K562 (cell line): ENCODE results near the gene CLDN5. TPM values are rescaled to one million over a fixed set of nuclear protein-coding genes. Genes with fewer than 3 reads are reported as not detected.

Experiments
- BHLHE40 ChIP-seq: IDR thresholded peaks from 2 replicates; pipeline ENCODE4 v1.6.1; 2011; ENCODE audit warnings: low read length, improper control_type of control experiment
- CBX2 ChIP-seq: fragments of 200-600 bp; sonication (generic); IDR thresholded peaks from one replicate; pipeline ENCODE4 v1.6.1; 2012; ENCODE audit warnings: mild to moderate bottlenecking, low read length, inconsistent platforms; ENCODE audit not compliant: insufficient read depth, poor library complexity, severe bottlenecking
- DLX4 ChIP-seq: fragments of 250-450 bp; sonication (Bioruptor Pico); IDR thresholded peaks from 2 replicates; pipeline ENCODE4 v1.6.1; 2021; ENCODE audit warnings: mild to moderate bottlenecking
- KDM4B ChIP-seq, 2 experiments: fragments of 450-650 bp in 1 of 2; sonication (generic) in 1 of 2; IDR thresholded peaks; 2 replicates each; pipeline ENCODE4 v1.6.1; 2016 to 2017; ENCODE audit warnings: borderline replicate concordance in 2 of 2, antibody characterized with exemption in 1 of 2, low read depth in 1 of 2, mild to moderate bottlenecking in 1 of 2
- KLF16 ChIP-seq: IDR thresholded peaks from 2 replicates; pipeline ENCODE4 v1.6.1; 2016; ENCODE audit warnings: antibody characterized with exemption
- MNT ChIP-seq, 2 experiments: fragments of 450-650 bp; conservative IDR thresholded peaks; 2 replicates each; pipeline ENCODE4 v1.6.1; 2017; ENCODE audit warnings: mild to moderate bottlenecking in 2 of 2, moderate library complexity in 2 of 2
- MYBL2 ChIP-seq, 2 experiments: fragments of 450-650 bp in 1 of 2; sonication (generic) in 1 of 2; formaldehyde crosslinking in 1 of 2; IDR thresholded peaks; 2 replicates each; pipeline versions ENCODE4 v1.6.1 to v1.8.1; 2017 to 2022; ENCODE audit warnings: borderline replicate concordance in 1 of 2, inconsistent platforms in 1 of 2, low read depth in 1 of 2, mild to moderate bottlenecking in 1 of 2, missing genetic modification reagents in 1 of 2, moderate library complexity in 1 of 2
- PHTF2 ChIP-seq: fragments of 250-450 bp; sonication (Bioruptor Pico); IDR thresholded peaks from 2 replicates; pipeline ENCODE4 v1.5.0; 2021; ENCODE audit warnings: mild to moderate bottlenecking
- PKNOX1 ChIP-seq: fragments of 450-650 bp; IDR thresholded peaks from 2 replicates; pipeline ENCODE4 v1.6.1; 2016
- RBBP5 ChIP-seq: fragments of 200-600 bp; sonication (generic); IDR thresholded peaks from 2 replicates; pipeline ENCODE4 v1.6.1; 2012; ENCODE audit warnings: borderline replicate concordance, mild to moderate bottlenecking, low read length, control low read depth, inconsistent platforms; ENCODE audit not compliant: insufficient read depth, poor library complexity, severe bottlenecking
- RFX5 ChIP-seq: IDR thresholded peaks from 2 replicates; pipeline ENCODE4 v1.6.1; 2011; ENCODE audit warnings: low read depth, mild to moderate bottlenecking, improper control_type of control experiment, low read length
- SMARCE1 ChIP-seq: fragments of 450-650 bp; IDR thresholded peaks from 2 replicates; pipeline ENCODE4 v1.7.1; 2016; ENCODE audit warnings: mild to moderate bottlenecking
- SNIP1 ChIP-seq: fragments of 450-650 bp; IDR thresholded peaks from 2 replicates; pipeline ENCODE4 v1.7.1; 2017; ENCODE audit warnings: low read depth, mild to moderate bottlenecking
- TEAD4 ChIP-seq, 2 experiments: sonication (generic) in 1 of 2; formaldehyde crosslinking in 1 of 2; IDR thresholded peaks; 2 replicates each; pipeline versions ENCODE4 v1.6.1 to v1.8.0; 2012 to 2022; ENCODE audit warnings: borderline replicate concordance in 1 of 2, inconsistent platforms in 1 of 2, low read length in 1 of 2, mild to moderate bottlenecking in 1 of 2, missing genetic modification reagents in 1 of 2
- ZNF239 ChIP-seq: fragments of 250-450 bp; sonication (Bioruptor Pico); IDR thresholded peaks from 2 replicates; pipeline ENCODE4 v1.4.0; 2020; ENCODE audit warnings: mild to moderate bottlenecking
- ZNF830 ChIP-seq: fragments of 250-450 bp; sonication (Bioruptor Pico); IDR thresholded peaks from 2 replicates; pipeline ENCODE4 v1.5.0; 2021; ENCODE audit warnings: mild to moderate bottlenecking
- polyA plus RNA-seq, 8 experiments: library from polyadenylated mRNA; depleted of rRNA in 4 of 8; stranded (reverse) in 5 of 8; unstranded in 3 of 8; fragments of >200 nt; fragmentation: Nextera tagmentation in 2 of 8; fragmentation: Illumina TruSeq in 1 of 8; extraction: Ambion mirVana in 2 of 8; extraction: Trizol in 1 of 8; gene quantifications; 2 replicates each; pipeline versions ENCODE4 v1.2.1 to v1.2.3, GENCODE V29; 2011 to 2014; ENCODE audit warnings: inconsistent platforms in 1 of 8, missing spikeins in 1 of 8
- total RNA-seq, 7 experiments: library from RNA; depleted of rRNA in 6 of 7; stranded (reverse); fragments of >200 nt in 6 of 7; fragmentation: Illumina TruSeq in 2 of 7; extraction: Trizol in 2 of 7; gene quantifications; 2 replicates each; pipeline versions ENCODE4 v1.2.1 to v1.2.3, GENCODE V29; 2011 to 2021; ENCODE audit warnings: low replicate concordance in 1 of 7

Gene CLDN5
- total and polyA plus RNA-seq, 9 of the 15 experiments (the other 6 are each of a cell fraction or from before 2014, with no cell fraction given), result 0.20 TPM; not detected in 8

- TF ChIP-seq TEAD4 (IDR thresholded peaks at IDR 0.05; ENCODE audit: low read length) (no peak), TEAD4 (CRISPR knock-in tag; IDR thresholded peaks at IDR 0.05; ENCODE audit: borderline replicate concordance) (peak; percentile 76; the same call in 1 of the 2 replicates), CBX2 (peak; percentile 8), MNT (conservative IDR thresholded peaks at IDR 0.05) (no peak), BHLHE40 (no peak), PHTF2 (CRISPR knock-in tag) (no peak), KDM4B (IDR thresholded peaks at IDR 0.05; ENCODE audit: borderline replicate concordance in 2 of 2, low read depth in 1 of 2) (no peak), PKNOX1 (no peak), RFX5 (no peak), DLX4 (CRISPR knock-in tag) (no peak), KLF16 (no peak), RBBP5 (no peak), MYBL2 (IDR thresholded peaks at IDR 0.05; ENCODE audit: low read depth) (no peak), MYBL2 (CRISPR knock-in tag; IDR thresholded peaks at IDR 0.05; ENCODE audit: borderline replicate concordance) (peak; percentile 80; the same call in 1 of the 2 replicates), SMARCE1 (no peak), SNIP1 (no peak), ZNF239 (no peak), ZNF830 (CRISPR knock-in tag) (no peak)
Measured at GRCh38 chr22:19530751-19531150, 6.5 kb upstream of the CLDN5 start (continued).
